GM12892 (cell line): Measurements from ENCODE around the gene SPATA25.

Source experiments
- POLR2A ChIP-seq: IDR thresholded peaks from 2 replicates; pipeline ENCODE4 v1.6.1; 2011; ENCODE audit warnings: low read depth, low read length, control low read depth
- POLR2AphosphoS5 ChIP-seq: IDR thresholded peaks from 2 replicates; pipeline ENCODE4 v1.6.1; 2011; ENCODE audit warnings: low read depth, low read length, control low read depth
- TAF1 ChIP-seq: IDR thresholded peaks from 2 replicates; pipeline ENCODE4 v1.6.1; 2011; ENCODE audit warnings: low read depth, mild to moderate bottlenecking, control low read depth, low read length, borderline replicate concordance

DNA sequence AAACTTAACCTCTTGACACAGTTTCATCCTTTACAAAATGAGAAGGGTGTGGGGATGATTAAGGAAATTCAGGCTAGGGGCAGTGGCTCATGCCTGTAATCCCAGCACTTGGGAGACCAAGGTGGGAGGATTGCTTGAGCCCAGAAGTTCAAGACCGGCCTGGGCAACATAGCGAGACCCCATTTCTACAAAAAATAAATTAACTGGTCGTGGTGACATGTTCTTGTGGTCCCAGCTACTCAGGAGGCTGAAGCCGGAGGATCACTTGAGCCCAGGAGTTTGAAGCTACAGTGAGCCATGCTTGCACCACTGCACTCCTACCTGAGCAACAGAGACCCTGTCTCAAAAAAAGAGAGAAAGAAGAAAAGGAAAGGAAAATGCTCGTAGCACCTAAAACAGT, 21.0 kb downstream of the SPATA25 start:
- no peak for TF ChIP-seq POLR2AphosphoS5
- no peak for TF ChIP-seq POLR2A
- no peak for TF ChIP-seq TAF1
